Measurements from ENCODE around the gene C1orf21. TPM values are rescaled to one million over a fixed set of nuclear protein-coding genes. Genes with fewer than 3 reads are reported as not detected.

Gene C1orf21
- total RNA-seq, 1 donor, result 47.3 TPM

GRCh38 chr1:184390889-184391288 lies 4.1 kb downstream of the C1orf21 start:
- peak; percentile 34 for DNase-seq (ENCODE audit: low read depth)
- no peak for TF ChIP-seq CTCF (IDR thresholded peaks at IDR 0.05; ENCODE audit: insufficient read depth, low read length)
- H3K4me3 ChIP-seq (ENCODE audit: low read depth, low read length), result no peak overlapping the region

- TF ChIP-seq CTCF (IDR thresholded peaks at IDR 0.05; ENCODE audit: insufficient read depth, low read length), result no peak
- H3K4me3 ChIP-seq (ENCODE audit: low read depth, low read length), result no peak overlapping the region
- no peak for DNase-seq (ENCODE audit: low read depth)
Measured at GRCh38 chr1:184392067-184392466, 5.2 kb downstream of the C1orf21 start.

- no peak for TF ChIP-seq CTCF (IDR thresholded peaks at IDR 0.05; ENCODE audit: insufficient read depth, low read length)
- no peak for DNase-seq (ENCODE audit: low read depth)
- H3K4me3 ChIP-seq (ENCODE audit: low read depth, low read length), result no peak overlapping the region
Measured at GRCh38 chr1:184392779-184393522, 6.1 kb downstream of the C1orf21 start.

- no peak overlapping the region for H3K4me3 ChIP-seq (ENCODE audit: low read depth, low read length)
- DNase-seq (ENCODE audit: low read depth), result peak; percentile 68
- TF ChIP-seq CTCF (IDR thresholded peaks at IDR 0.05; ENCODE audit: insufficient read depth, low read length), result no peak
Measured at GRCh38 chr1:184393962-184394361, 7.1 kb downstream of the C1orf21 start.

GRCh38 chr1:184395370-184395769 lies 8.5 kb downstream of the C1orf21 start:
- no peak overlapping the region for H3K4me3 ChIP-seq (ENCODE audit: low read depth, low read length)
- no peak for TF ChIP-seq CTCF (IDR thresholded peaks at IDR 0.05; ENCODE audit: insufficient read depth, low read length)
- DNase-seq (ENCODE audit: low read depth), result no peak

GRCh38 chr1:184395937-184396480 lies 9.2 kb downstream of the C1orf21 start:
- no peak for TF ChIP-seq CTCF (IDR thresholded peaks at IDR 0.05; ENCODE audit: insufficient read depth, low read length)
- H3K4me3 ChIP-seq (ENCODE audit: low read depth, low read length), result no peak overlapping the region
- no peak for DNase-seq (ENCODE audit: low read depth)

Data from fibroblast of the aortic adventitia (primary cell).